ENCODE data around the gene MT4.

Gene MT4

DNA sequence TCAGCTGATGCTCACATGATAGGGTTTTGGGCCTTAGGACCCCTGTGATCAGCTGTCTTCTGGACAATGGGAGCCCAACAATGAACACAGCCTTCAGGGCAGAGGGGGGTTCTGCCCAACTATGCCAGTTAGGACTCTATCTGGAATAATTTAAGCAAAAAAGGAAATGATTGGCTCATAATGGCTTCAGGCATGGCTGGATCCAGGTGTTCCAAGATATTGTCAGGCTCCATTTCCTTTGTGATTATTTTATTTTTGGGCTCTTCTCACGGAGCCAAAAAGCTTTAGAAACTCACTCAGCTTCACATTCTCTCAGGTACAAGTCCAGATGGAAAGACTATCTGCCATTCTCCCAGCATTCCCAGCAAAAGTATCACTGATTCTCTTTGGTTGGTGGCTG, 40.6 kb downstream of the MT4 start:
- no peak for DNase-seq

DNA sequence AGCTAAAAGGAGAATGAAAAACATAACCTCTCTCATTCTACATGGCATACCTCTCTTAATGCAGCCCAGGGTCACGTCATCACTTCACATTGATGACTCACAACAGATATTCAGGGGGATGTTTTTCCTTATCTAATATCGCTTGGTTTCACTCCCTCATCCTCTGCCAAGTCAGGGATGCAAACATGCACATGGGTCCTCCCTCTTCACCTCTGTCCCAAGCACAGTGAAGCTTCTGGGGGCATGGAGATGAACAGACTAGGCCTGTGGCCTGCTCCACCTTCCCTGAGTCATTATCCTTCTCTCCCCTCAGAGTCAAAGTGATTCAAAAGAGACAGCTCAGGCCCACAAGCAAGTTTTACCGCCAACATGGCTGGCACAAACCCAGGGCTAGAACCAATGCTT, 41.2 kb downstream of the MT4 start:
- DNase-seq, result no peak

DNA sequence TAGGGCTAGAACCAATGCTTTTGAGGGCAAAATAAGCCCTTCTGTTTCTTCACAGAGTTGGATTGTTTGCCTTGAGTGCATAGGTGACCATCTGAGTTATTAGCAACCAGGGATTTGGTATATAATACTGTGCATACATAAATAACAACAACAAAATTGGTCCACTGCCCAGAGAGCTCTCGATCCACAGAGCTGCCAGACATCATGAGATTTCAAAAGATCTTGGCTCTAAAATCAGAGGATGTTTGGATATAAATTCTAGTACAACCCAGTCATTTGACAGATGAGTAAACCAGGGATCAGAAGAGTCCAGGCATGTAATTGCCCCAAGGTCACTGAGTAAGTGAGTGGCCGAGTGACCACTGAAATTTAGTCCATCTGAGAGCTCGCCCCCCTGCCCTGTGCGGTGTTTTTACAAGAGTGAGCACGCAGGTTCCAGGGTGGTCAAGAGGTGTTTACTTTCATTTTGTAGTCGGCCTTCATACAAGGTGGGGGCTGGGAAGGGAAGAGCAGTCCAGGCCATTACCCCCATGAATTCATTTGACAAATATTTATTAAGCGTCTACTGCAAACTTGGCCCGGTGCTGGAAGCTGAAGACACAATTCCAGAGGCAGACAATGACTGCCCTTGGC, 41.7 kb downstream of the MT4 start:
- DNase-seq, result no peak

DNA sequence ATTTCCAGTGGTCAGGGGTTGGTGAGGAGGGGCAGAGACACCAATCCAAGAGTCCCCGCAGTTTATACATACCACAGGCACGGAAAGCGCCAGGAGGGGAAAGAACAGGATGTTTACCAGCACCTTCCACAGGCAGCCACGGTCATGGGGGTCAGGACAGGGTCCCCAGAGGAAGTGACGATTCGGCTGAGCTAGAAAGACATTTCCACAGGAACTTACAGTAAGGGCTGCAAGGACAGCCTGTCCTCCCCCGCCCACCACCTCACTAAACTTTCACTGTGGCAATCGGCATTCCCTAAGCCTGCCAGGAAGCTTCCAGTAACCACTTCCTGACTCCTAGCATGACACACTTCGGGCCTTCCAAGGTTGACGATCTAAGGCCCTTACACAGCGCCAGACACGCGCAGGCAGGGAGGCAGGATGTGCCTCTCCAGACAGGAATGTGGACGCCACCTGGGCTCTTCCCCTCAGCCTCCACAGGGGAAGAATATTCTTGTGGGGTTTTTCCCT, 42.3 kb downstream of the MT4 start:
- DNase-seq, result no peak

DNA sequence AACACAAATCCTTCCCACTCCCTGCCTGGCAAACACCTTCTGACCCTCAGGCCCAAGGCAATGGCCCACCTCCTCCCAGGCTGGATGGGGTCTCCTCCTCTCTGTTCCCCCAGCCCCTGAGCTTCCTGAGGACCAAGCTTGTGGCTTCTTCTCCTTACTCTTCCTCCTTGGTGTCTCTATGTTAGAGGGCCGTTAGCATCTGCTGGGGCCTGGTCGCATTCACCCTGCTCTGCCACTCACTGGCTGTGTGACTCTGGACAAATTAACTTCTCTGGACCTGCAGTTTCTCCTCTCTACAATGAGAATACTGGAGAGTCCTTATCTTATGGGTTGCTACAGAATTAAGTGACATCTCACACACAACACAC, 42.8 kb downstream of the MT4 start:
- DNase-seq, result no peak

DNA sequence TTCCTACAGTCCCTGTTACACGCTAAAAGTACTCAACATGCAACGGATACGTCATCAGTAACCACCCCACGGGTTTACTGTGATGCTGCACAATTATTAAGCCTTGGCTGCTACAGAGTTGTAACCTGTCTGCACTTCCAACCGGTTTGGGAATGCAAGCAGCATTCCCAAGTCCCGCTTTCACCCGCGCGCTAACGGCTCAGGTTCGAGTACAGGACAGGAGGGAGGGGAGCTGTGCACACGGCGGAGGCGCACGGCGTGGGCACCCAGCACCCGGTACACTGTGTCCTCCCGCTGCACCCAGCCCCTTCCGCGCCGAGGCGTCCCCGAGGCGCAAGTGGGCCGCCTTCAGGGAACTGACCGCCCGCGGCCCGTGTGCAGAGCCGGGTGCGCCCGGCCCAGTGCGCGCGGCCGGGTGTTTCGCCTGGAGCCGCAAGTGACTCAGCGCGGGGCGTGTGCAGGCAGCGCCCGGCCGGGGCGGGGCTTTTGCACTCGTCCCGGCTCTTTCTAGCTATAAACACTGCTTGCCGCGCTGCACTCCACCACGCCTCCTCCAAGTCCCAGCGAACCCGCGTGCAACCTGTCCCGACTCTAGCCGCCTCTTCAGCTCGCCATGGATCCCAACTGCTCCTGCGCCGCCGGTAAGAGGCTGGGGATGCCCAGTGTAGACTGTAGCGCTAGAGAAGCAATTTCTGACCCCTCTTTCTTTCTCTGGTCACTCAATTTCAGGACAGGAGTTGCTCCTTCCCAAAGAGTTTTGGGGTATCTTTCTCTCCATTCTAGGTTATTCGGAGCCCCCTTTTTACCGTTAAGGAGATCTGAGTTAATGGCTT, 43.4 kb downstream of the MT4 start, which contains the start of gene MT2A:
Gene MT2A (plus strand): TSS at position 542 of the 833 bp plus-strand sequence. CDS start 72 bp downstream, at position 614.
- DNase-seq, result peak; percentile 84

DNA sequence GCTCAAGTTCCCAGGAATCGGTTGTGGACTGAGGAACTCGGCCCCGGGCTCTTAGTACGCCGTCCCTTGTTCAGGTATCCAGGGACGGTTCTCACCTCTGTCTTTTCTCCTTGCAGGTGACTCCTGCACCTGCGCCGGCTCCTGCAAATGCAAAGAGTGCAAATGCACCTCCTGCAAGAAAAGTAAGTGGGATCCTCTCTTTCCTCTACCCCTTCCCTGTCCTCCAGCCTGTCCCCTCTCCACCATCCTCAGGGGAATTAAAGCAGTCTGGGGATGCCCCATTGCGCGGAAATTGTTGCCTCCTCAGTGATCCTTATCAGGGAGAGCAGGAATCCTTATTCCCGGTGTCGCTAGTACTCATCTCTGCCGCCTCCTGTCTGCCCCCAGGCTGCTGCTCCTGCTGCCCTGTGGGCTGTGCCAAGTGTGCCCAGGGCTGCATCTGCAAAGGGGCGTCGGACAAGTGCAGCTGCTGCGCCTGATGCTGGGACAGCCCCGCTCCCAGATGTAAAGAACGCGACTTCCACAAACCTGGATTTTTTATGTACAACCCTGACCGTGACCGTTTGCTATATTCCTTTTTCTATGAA, 44.1 kb downstream of the MT4 start:
- no peak for DNase-seq

DNA sequence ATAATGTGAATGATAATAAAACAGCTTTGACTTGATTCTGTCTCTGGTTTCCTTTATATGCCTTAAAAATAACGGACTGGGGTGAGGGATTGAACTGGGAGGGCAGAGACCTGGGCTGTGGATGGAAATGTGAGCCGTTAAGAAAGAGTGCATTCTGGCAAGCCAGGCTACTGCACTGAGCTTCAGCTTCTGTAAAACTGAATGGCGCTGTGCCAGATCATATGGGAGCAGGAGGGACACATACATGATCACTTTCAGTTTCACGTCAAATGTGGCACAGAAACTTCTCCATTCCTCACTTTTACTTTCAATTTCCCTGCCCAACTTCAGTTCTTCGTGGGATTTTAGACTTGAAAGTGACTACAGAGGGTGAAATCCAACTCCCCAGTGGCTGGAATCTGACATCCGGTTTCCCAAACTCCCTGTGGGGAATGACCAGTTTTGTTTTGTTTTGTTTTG, 44.6 kb downstream of the MT4 start:
- DNase-seq, result peak; percentile 79

DNA sequence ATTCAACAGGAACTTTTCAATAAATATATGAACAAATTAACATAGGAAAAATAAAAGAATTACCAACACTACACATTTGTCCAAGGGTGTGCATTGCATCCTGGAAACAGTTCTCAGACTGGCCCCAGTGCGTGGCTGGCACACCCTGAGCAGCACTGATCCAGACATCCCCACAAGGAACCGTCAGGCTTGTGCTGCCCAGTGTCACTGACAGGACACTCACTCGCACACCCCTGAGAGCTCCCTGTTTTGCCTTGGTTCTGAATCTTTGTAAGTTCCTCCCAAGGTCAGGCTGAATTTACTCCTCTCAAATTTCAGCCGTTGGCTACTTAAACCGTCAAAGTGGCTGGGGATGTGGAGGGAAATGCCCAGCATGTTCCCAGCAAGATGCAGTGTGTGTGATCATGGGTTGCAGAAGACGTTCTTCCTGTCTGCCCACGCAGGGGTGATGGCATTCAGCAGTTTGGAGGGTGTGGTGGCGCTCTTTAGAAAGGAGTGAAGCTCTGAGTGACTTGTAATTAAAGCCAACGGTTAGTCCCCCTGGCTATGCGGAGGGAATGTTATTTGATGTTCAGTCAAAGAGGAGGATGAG, 45.2 kb downstream of the MT4 start:
- no peak for DNase-seq

DNA sequence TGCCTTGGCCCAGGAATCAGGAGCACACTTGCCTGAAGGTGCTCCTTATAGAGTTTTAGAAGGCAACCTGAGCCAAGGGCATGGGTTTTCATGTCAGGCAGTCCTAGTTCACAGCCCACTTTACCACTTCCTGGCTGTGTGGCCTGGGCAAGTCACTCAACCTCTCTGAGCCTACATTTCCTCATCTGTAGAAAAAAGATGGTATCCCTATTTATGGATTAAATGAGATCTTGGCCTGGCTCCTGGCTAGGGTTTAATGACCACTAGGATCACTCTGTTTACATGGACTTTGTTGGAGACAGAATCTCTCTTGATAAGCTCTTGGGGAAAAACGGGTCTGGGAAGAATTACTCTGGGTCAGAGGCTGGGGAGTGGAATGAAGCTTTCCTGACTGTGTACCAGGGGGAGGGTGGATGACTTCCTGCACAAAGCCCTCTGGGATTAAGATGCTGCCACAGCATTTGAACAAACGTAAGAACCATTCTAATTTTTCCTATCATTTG, 45.8 kb downstream of the MT4 start:
- no peak for DNase-seq

DNA sequence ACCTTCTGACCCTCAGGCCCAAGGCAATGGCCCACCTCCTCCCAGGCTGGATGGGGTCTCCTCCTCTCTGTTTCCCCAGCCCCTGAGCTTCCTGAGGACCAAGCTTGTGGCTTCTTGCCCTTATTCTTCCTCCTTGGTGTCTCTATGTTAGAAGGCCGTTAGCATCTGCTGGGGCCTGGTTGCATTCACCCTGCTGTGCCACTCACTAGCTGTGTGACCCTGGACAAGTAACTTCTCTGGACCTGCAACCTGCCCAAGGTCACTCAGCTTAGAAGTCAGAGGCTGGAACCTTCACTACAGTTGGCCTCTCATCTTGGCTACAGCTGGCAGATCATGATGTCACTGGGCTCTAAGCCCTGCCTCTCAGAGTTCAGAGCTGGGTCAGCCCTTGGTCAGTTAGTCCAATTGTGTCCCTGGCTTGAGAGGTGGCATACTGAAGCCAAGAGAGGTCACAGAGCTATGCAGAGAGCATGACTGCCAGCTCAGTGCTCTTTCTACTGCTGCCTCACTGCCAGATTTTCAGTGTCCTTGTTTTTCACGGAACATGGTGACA, 46.5 kb downstream of the MT4 start:
- no peak for DNase-seq

DNA sequence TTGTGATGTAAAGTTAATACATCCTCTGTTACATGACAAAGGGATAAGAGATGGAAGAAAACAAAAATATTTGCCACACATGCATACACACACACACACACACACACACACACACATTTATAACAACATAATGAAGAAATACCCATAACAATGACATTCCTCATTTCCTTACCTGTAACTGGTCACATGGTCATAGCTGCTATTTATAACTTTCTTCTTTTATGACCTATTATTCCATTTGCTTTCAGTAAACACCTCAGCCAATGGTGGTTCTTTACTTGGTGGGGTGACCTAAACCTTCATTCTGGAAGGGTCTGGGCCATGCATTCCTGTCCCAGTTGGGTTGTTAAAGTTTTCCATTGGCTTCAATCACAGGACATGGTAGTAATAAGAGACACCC, 48.8 kb downstream of the MT4 start:
- no peak for DNase-seq

DNA sequence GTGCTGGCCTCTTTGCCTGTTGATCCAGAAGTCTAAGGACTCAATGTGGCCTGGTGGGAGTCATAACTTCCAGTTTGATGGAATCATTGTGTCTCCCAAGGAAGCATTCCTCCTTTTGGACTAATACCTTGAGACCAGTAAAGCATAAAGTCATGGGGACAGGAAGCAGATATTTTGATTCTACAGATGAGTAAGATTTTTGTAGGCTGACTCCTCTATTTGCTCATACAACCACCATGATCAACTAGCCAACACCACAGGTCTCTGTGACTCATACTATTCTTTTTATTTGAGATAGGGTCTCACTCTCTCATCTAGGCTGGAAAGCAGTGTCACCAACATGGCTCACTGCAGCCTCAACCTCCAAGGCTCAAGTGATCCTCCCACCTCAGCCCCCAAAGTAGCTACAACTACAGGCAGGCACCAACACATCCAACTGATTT, 49.7 kb downstream of the MT4 start:
- DNase-seq, result no peak

DNA sequence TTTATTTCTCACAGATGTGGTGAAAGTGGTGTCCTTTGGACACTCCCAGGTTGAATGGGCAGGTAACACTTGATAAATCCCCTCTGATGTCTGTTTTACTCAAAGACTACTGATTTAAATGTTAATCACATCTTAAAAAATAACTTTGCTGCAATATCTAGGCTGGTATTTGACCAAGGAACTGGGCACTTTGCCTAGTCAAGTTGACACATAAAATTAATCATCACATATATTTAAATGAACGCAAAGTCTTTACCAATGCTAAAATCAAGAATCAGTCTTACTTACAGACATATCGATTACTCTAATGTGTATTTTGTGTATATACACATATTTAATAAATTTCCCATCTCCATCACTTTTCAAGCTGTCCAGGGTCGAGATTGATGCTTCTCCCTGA, 50.5 kb downstream of the MT4 start:
- DNase-seq, result no peak

DNA sequence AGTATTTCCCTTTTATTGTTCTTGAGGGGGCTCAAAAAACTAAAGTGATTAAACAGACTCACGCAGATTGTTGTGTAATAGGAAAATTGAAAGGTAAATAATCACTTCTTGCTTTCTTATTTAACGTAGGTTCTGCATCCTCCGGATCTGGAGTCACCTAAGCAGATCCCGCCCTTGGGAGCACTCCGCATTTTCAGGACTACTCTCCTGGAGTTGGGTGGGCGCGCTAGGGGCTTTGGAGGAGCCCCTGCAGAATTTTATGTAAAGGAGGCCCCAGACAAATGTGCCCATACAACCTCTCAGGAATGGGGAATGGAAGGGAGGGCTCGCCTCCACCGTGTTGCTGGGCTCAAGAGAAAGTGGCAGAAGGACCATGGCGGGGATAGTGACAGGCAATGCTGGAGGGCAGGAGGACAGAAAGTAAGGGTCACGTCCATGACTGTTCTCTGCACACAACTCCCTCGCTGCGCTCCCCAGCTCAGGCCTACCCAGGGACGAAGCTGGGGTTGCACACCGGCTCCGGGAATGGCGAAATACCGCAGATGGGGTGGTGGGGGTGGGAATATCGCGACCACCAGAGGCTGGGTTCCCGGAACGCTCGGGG, 51.8 kb downstream of the MT4 start:
- no peak for DNase-seq

DNA sequence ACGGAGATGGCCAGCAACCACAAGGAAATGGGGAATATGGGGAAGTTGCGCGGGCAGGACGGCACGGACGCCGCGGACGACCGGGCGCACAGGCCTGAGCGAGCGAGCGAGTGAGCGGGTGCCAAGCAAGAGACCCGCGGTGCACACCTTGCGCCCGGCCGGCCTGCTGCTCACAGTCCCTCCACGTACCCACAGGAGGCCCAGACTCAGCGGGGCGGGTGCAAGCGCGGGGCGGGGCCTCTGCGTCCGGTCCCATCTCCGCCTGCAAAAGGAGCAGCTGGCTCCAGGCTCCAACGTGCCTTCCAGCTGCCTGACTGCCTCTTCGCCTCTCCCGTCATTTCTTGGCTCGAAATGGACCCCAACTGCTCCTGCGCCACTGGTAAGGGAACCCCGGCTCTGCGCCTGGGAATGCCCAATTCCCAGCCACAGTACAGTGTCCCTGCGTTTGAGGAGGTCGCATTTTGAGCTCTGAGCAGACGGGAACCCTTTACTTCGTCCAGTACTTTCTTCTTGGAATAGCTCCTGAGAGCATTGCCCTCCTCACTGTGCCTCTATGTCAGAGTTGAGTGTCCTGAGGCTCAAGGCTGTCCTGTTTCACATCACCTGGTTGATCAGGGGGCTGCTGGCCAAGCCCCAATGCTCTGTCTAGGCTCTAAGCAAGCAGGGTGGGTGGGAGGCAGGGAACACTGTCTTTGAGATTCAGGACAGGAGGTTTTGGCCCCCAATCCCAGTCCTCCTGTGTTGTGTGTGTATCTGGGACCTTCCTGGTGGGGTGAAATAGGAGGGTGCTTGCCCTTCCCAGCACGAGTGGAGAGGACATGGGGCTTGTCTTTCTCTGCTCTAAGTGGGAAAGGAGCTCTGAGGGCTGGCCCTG, 52.6 kb downstream of the MT4 start:
- DNase-seq, result no peak

DNA sequence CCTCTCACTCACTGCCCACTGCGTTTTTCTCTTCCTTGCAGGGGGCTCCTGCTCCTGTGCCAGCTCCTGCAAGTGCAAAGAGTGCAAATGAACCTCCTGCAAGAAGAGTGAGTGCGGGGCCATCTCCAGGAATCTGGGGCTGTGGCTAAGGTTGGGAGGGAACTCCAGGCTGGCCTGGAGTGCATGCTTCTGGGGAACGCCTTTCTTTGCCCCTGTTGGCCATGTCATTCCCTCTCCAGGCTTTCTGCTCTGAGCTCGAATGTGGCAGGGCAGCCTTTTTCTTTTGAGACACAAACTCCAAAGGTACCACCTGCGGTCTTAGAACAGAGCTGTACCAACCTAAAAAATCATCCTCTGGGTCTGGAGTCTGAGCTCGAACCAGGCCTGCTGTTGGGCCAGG, 53.3 kb downstream of the MT4 start:
- DNase-seq, result no peak
